ENCODE data around the gene GPX5.

- TF ChIP-seq CTCF (IDR thresholded peaks at IDR 0.05) (no peak), EP300 (IDR thresholded peaks at IDR 0.05) (no peak), POLR2A (IDR thresholded peaks at IDR 0.05; ENCODE audit: low read depth) (no peak)
Measured at GRCh38 chr6:28485482-28485881, 40.2 kb upstream of the GPX5 start.

Data from esophagus muscularis mucosa (tissue), 4 donors.